WTC11 (cell line): Measurements from ENCODE around the gene SMIM44. TPM values are rescaled to one million over a fixed set of nuclear protein-coding genes. Genes with fewer than 3 reads are reported as not detected.
A peak's percentile ranks its signal among the peaks of the same experiment; 100 is the strongest.

Source experiments
- ATAC-seq: fragments of 200-7000 bp; cut with Tn5 transposase; 2 replicates; pipeline ENCODE4 v1.10.0; 2021; ENCODE audit warnings: mild to moderate bottlenecking, moderate library complexity
- CTCF ChIA-PET: fragments of 300-600 bp; sonication (Branson Sonifier 250); formaldehyde crosslinking; loops from one replicate; lab custom pipeline; 2021; ENCODE audit warnings: antibody characterized with exemption; lab: Charles Lee
- POLR2A ChIA-PET: fragments of 350-600 bp; sonication (Branson Sonifier 250); formaldehyde crosslinking; loops from one replicate; lab custom pipeline; 2021; ENCODE audit warnings: antibody characterized with exemption; lab: Charles Lee
- DNase-seq: peaks from one replicate; pipeline ENCODE4 v3.0.0; 2021; ENCODE audit warnings: low spot score
- H3K27ac Mint-ChIP-seq: 2 replicates; pipeline ENCODE4 v1.8.0; 2021; ENCODE audit warnings: mixed read lengths
- H3K27me3 Mint-ChIP-seq: 2 replicates; pipeline ENCODE4 v1.8.0; 2021; ENCODE audit warnings: low read depth, mild to moderate bottlenecking, moderate library complexity, mixed read lengths
- H3K36me3 Mint-ChIP-seq: 2 replicates; pipeline ENCODE4 v1.8.0; 2021; ENCODE audit warnings: mixed read lengths
- H3K4me1 Mint-ChIP-seq: 2 replicates; pipeline ENCODE4 v1.8.0; 2022; ENCODE audit warnings: mixed read lengths
- H3K4me3 Mint-ChIP-seq: 2 replicates; pipeline ENCODE4 v1.8.0; 2021; ENCODE audit warnings: mild to moderate bottlenecking, moderate library complexity, mixed read lengths
- H3K9me3 Mint-ChIP-seq: 2 replicates; pipeline ENCODE4 v1.8.0; 2021; ENCODE audit warnings: mixed read lengths
- ZBTB21 ChIP-seq: sonication (generic); formaldehyde crosslinking; IDR thresholded peaks from 2 replicates; pipeline ENCODE4 v1.8.1; 2023; ENCODE audit warnings: mild to moderate bottlenecking, missing genetic modification reagents, borderline replicate concordance
- total RNA-seq: library from RNA; stranded (reverse); gene quantifications from 3 replicates; pipeline ENCODE4 v1.2.3, GENCODE V29; 2021
- TF ChIP-seq, protein P1 (sequence below): sonication (generic); formaldehyde crosslinking; IDR thresholded peaks from 2 replicates; pipeline ENCODE4 v1.8.1; 2022; ENCODE audit warnings: missing genetic modification reagents, borderline replicate concordance
- TF ChIP-seq, protein P2 (sequence below): sonication (generic); formaldehyde crosslinking; IDR thresholded peaks from 2 replicates; pipeline ENCODE4 v1.8.0; 2022; ENCODE audit warnings: mild to moderate bottlenecking, missing genetic modification reagents
- TF ChIP-seq, protein P3 (sequence below): fragments of 200-600 bp; IDR thresholded peaks from 2 replicates; pipeline ENCODE4 v1.8.0; 2022; ENCODE audit warnings: antibody characterized with exemption
- TF ChIP-seq, protein P4 (sequence below): sonication (generic); formaldehyde crosslinking; IDR thresholded peaks from 2 replicates; pipeline ENCODE4 v1.8.1; 2022; ENCODE audit warnings: low read depth, mild to moderate bottlenecking, moderate library complexity, missing genetic modification reagents, borderline replicate concordance

SMIM44 gene
- total RNA-seq, 1 experiment from 2014 or later, result not detected

DNA sequence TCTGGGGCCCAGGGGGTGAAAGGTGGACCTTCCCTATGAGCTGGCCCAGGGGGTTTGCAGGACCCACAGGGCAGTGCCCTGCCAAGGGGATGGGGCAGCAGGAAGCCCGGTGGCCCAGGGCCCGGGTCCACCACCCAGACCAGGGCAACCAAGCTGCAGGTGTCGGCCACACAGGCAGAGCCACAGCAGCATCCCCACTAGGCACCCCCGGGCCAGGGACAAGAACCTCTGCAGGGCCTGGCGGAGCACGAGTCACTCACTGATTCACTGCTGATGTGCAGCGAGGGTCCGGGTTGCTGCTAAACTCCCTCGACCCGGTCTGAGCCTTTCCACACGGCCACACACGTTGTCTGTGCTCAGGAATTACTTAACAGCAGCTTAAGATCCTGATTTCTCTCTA lies 31.7 kb upstream of the SMIM44 start (continued):
- TF ChIP-seq, protein P1, sequence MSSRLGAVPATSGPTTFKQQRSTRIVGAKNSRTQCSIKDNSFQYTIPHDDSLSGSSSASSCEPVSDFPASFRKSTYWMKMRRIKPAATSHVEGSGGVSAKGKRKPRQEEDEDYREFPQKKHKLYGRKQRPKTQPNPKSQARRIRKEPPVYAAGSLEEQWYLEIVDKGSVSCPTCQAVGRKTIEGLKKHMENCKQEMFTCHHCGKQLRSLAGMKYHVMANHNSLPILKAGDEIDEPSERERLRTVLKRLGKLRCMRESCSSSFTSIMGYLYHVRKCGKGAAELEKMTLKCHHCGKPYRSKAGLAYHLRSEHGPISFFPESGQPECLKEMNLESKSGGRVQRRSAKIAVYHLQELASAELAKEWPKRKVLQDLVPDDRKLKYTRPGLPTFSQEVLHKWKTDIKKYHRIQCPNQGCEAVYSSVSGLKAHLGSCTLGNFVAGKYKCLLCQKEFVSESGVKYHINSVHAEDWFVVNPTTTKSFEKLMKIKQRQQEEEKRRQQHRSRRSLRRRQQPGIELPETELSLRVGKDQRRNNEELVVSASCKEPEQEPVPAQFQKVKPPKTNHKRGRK (CRISPR knock-in tag), result no peak
- TF ChIP-seq ZBTB21 (CRISPR knock-in tag), result no peak
- TF ChIP-seq, all 79 proteins: peak for 0

DNA sequence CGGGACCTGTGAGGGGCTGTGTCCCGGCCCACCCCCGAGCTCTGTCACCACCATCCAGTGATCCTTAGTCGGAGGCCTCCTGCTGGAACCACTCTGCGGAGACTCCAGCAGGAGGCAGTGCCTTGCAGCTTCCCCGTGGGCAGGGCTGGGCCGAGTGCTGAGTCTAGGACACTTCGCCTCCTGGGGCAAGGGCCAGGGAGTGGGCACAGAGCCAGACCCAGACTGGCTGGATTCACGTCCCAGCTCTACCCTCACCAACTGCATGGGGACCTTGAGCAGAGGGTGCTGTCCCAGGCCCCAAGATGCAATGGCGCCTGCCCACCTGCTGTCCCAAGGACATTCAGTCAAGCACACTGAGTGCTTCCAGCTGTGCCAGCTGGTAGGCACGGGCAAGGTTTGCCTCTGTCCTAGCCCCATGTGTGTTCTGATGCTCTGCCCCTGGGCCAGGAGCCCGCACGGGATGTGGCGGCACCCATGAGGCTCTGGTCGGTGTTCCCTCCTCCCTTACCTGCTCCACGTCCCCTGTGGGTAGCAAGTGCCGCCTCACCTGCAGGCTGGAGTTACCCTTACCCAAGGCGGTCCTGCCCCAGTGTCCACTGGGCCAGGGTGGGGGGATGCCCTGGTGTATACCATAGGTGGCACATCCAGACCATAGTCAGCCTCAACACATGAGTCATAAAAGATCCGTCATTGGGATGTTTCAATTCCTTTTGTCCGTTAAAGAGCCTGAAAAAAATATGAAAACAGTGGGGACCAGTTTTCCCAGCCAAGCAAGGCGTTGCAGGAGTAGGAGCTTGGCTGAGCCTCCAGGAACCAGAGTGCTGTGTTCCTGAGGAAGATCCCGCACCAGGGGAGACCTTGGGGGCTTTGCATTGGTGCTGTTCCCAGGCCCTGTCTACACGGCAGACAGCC lies 30.2 kb upstream of the SMIM44 start:
- DNase-seq (no peak), ATAC-seq (0 out of 2 replicates have a peak, but pooled peaks have one; percentile 14)
- 0 out of 2 replicates have a peak overlapping the region, but pooled peaks have one; percentile 14 for H3K27ac Mint-ChIP-seq
- H3K9me3 Mint-ChIP-seq, result no peaks in the 10 kb centered on the region
- ChIA-PET CTCF (interaction anchor here (0.6 to 1.8 kb wide), 6 partner anchors 13 to 72 kb away, joined by 3 to 6 read pairs (median 4); partner anchors contain the start of genes DOHH and GIPC3), POLR2A (interaction anchor here (0.6 to 1.0 kb wide), 2 partner anchors 39 to 63 kb away, joined by 3 to 9 read pairs; no protein-coding TSS in a partner anchor)
- no peak overlapping the region for H3K4me3 Mint-ChIP-seq
- peaks cover 31% of the 10 kb centered on the region for H3K4me1 Mint-ChIP-seq
- H3K27me3 Mint-ChIP-seq, result no peaks in the 10 kb centered on the region; the same call in 1 of the 2 replicates
- TF ChIP-seq, protein P2, sequence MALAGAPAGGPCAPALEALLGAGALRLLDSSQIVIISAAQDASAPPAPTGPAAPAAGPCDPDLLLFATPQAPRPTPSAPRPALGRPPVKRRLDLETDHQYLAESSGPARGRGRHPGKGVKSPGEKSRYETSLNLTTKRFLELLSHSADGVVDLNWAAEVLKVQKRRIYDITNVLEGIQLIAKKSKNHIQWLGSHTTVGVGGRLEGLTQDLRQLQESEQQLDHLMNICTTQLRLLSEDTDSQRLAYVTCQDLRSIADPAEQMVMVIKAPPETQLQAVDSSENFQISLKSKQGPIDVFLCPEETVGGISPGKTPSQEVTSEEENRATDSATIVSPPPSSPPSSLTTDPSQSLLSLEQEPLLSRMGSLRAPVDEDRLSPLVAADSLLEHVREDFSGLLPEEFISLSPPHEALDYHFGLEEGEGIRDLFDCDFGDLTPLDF (CRISPR knock-in tag), result no peak
- H3K36me3 Mint-ChIP-seq, result peaks cover 12% of the 10 kb centered on the region; the same call in 1 of the 2 replicates

DNA sequence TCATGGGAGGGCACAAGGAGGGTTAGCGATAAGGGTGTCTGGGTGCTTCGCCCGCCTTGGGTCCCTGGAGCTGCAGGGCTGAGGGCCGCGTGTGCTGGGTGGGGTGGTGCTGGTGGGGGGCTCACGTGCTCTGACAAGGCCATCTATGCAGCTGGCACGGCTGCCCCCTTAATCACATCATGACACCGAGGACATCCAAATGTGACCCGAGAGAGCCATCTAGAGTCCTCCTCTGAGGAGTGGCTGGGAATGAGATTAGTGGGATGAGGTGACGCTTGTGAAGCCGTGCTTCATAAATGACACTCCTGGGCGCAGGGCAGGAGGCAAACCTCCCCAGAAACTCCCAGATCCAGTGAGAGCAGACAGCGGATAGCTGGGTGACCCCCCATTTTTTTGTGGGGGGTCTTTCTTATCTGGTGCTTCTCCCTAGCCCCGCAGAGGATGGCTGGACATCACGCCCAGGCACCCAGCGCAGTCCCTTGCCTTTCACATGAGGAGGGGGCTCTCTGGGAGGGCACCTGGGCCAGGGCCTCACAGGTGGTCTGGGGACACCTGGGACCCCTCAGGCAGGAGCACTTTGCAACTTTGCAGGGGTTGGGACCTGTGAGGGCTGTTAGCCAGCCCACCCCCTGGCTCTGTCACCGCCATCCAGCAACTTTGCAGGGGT lies 29.5 kb upstream of the SMIM44 start:
- ChIA-PET POLR2A (interaction anchor here (0.6 to 1.0 kb wide), 2 partner anchors 39 to 64 kb away, joined by 3 to 9 read pairs; no protein-coding TSS in a partner anchor), CTCF (interaction anchor here (0.6 to 1.8 kb wide), 5 partner anchors 12 to 65 kb away, joined by 3 to 6 read pairs (median 3); partner anchors contain the start of gene DOHH)
- H3K36me3 Mint-ChIP-seq, result peaks cover 12% of the 10 kb centered on the region; the same call in 1 of the 2 replicates

DNA sequence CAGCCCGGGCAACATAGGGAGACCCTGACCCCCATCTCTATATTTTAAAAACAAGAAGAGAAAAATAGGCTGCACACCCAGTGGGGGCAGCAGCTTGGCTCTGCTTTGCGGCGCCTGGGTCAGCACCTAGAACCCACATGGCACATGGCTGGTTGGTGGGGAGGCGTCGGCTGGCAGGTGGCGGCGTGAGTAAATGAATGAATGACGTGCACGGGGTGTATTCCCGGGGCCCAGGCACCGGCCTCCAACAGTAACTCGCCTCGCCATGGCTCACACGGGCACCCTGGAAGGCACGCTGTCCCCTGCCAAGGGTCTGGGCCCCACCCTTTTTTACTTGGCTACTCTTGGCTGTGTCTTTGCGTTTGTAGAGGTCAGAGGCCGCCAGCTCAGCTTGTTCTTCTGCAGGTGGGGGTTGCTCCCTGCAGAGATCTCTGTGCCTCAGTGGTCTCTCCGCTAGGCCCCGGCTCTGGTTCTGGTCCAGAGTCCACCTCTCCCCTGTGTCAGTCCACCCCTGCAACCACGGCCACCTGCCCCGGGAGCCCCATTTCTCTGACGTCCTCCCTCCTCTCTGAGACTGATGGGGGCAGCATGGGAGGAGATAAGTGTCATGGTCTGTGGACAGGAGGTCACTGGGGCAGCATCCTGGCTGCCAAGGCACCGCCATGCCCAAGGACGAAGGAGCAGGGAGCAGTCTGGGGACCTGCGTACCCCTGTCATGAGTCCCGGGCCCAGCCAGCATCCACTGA lies 28.4 kb upstream of the SMIM44 start:
- CTCF ChIA-PET, result interaction anchor here (1.6 kb wide), 1 partner anchor 33 kb away, joined by 3 read pairs; no protein-coding TSS in a partner anchor
- H3K9me3 Mint-ChIP-seq, result no peaks in the 10 kb centered on the region
- peaks cover 12% of the 10 kb centered on the region; the same call in 1 of the 2 replicates for H3K36me3 Mint-ChIP-seq
- DNase-seq (no peak), ATAC-seq (no peak)
- TF ChIP-seq, protein P3, sequence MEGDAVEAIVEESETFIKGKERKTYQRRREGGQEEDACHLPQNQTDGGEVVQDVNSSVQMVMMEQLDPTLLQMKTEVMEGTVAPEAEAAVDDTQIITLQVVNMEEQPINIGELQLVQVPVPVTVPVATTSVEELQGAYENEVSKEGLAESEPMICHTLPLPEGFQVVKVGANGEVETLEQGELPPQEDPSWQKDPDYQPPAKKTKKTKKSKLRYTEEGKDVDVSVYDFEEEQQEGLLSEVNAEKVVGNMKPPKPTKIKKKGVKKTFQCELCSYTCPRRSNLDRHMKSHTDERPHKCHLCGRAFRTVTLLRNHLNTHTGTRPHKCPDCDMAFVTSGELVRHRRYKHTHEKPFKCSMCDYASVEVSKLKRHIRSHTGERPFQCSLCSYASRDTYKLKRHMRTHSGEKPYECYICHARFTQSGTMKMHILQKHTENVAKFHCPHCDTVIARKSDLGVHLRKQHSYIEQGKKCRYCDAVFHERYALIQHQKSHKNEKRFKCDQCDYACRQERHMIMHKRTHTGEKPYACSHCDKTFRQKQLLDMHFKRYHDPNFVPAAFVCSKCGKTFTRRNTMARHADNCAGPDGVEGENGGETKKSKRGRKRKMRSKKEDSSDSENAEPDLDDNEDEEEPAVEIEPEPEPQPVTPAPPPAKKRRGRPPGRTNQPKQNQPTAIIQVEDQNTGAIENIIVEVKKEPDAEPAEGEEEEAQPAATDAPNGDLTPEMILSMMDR, result no peak
- TF ChIP-seq, protein P2 (CRISPR knock-in tag), result no peak
- no peaks in the 10 kb centered on the region; the same call in 1 of the 2 replicates for H3K27me3 Mint-ChIP-seq
- POLR2A ChIA-PET, result no interaction called here
- peaks cover 28% of the 10 kb centered on the region for H3K4me1 Mint-ChIP-seq
- H3K27ac Mint-ChIP-seq, result no peak overlapping the region
- no peak overlapping the region for H3K4me3 Mint-ChIP-seq

More for the DNA sequence above, 29.5 kb upstream of the SMIM44 start:
- TF ChIP-seq, protein P4, sequence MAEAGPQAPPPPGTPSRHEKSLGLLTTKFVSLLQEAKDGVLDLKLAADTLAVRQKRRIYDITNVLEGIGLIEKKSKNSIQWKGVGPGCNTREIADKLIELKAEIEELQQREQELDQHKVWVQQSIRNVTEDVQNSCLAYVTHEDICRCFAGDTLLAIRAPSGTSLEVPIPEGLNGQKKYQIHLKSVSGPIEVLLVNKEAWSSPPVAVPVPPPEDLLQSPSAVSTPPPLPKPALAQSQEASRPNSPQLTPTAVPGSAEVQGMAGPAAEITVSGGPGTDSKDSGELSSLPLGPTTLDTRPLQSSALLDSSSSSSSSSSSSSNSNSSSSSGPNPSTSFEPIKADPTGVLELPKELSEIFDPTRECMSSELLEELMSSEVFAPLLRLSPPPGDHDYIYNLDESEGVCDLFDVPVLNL (CRISPR knock-in tag), result no peak
- DNase-seq, result no peak
- H3K4me1 Mint-ChIP-seq, result peaks cover 27% of the 10 kb centered on the region
- 0 out of 2 replicates have a peak overlapping the region, but pooled peaks have one; percentile 32 for H3K27ac Mint-ChIP-seq
- no peaks in the 10 kb centered on the region for H3K9me3 Mint-ChIP-seq
- ATAC-seq, result no peak
- no peaks in the 10 kb centered on the region; the same call in 1 of the 2 replicates for H3K27me3 Mint-ChIP-seq
- no peak overlapping the region for H3K4me3 Mint-ChIP-seq
